ENCODE measurements around the gene HLA-DPA1.

The HLA-DPA1 gene

GRCh38 chr6:33015798-33016197 is 57.7 kb downstream of the HLA-DPA1 start:
- FAIRE-seq: no peak
- DNase-seq (ENCODE audit: insufficient read length, low spot score): no peak
- no peak for TF ChIP-seq CTCF (IDR thresholded peaks at IDR 0.05; ENCODE audit: insufficient read depth, missing control alignments)

- no peak for DNase-seq (ENCODE audit: insufficient read length, low spot score)
- peak; percentile 68 for TF ChIP-seq CTCF (IDR thresholded peaks at IDR 0.05; ENCODE audit: insufficient read depth, missing control alignments)
- peak; percentile 80 for FAIRE-seq
Observed at GRCh38 chr6:33014841-33015634, 58.4 kb downstream of the HLA-DPA1 start.
